ENCODE measurements around the gene AJAP1. TPM values are rescaled to one million over a fixed set of nuclear protein-coding genes. Genes with fewer than 3 reads are reported as not detected.

The AJAP1 gene
- total and polyA plus RNA-seq, 2 experiments from 2014 or later, result not detected

DNA sequence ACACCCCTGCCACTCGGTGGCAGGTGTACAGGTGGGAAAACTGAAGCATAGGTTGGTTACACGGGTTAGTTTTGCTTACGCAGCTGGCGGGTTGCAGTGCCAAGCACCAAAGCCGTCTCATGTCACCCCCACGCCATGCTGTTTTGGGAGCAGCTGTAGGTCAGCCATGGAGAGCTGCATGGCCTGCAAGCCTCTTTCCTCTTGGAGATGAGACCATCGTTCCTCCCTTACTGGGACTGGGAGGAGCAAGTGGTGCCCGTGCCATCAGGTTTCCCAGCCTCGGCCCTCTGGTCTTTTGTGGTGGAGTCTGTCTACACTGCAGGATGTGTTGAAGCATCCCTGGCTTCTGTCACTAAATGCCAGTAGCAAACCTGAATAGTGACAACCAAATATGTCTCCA is 46.9 kb downstream of the AJAP1 start (continued):
- no peak for TF ChIP-seq ETS1 (IDR thresholded peaks at IDR 0.05)
- TF ChIP-seq POLR2AphosphoS5 (IDR thresholded peaks at IDR 0.05; ENCODE audit: low read depth), result no peak
- TF ChIP-seq EZH2 (IDR thresholded peaks at IDR 0.05; ENCODE audit: low read depth, unreplicated experiment), result no peak
- TF ChIP-seq EZH2phosphoT487 (IDR thresholded peaks at IDR 0.05; ENCODE audit: unreplicated experiment), result no peak
- TF ChIP-seq, protein P1, sequence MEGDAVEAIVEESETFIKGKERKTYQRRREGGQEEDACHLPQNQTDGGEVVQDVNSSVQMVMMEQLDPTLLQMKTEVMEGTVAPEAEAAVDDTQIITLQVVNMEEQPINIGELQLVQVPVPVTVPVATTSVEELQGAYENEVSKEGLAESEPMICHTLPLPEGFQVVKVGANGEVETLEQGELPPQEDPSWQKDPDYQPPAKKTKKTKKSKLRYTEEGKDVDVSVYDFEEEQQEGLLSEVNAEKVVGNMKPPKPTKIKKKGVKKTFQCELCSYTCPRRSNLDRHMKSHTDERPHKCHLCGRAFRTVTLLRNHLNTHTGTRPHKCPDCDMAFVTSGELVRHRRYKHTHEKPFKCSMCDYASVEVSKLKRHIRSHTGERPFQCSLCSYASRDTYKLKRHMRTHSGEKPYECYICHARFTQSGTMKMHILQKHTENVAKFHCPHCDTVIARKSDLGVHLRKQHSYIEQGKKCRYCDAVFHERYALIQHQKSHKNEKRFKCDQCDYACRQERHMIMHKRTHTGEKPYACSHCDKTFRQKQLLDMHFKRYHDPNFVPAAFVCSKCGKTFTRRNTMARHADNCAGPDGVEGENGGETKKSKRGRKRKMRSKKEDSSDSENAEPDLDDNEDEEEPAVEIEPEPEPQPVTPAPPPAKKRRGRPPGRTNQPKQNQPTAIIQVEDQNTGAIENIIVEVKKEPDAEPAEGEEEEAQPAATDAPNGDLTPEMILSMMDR (conservative IDR thresholded peaks at IDR 0.05; ENCODE audit: low read depth in 2 of 2), result no peak
- TF ChIP-seq JUNB (IDR thresholded peaks at IDR 0.05; ENCODE audit: unreplicated experiment), result no peak

DNA sequence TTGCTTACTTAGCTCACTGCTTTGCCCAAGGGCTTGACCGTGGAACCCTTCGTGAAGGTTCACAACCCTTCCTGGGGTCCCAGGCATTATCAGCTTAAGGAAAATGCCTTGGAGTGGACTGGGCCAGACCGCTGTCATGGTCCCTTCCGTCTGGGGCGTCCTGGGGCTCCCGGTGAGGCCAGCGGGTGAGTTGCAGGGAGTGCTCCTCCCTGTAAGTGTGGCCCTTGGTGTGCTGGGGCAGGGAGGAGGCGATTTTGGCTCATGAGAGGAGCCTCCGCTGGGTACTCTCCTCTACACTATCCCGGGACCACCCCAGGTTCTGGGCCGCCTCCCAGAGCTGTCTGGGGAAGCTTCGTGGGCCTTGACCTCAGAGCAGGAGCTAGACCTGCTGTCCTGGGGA is 48.1 kb downstream of the AJAP1 start:
- peaks cover 24% of the 10 kb centered on the region for H3K4me1 Mint-ChIP-seq
- no peak overlapping the region for H3K4me2 ChIP-seq
- H3K36me3 ChIP-seq (ENCODE audit: insufficient read depth), result no peaks in the 10 kb centered on the region
- no peak overlapping the region for H3K27ac Mint-ChIP-seq
- H3K27me3 Mint-ChIP-seq (ENCODE audit: insufficient read depth, low read depth, poor library complexity), result peaks cover 4% of the 10 kb centered on the region
- H3F3A ChIP-seq (replicated peaks; ENCODE audit: low read depth), result no peaks in the 10 kb centered on the region
- H3K79me2 ChIP-seq (replicated peaks; ENCODE audit: insufficient read depth), result no peaks in the 10 kb centered on the region
- H3K4me3 ChIP-seq, result no peak overlapping the region
- H3K4me1 ChIP-seq (ENCODE audit: insufficient read depth), result no peaks in the 10 kb centered on the region
- no peaks in the 10 kb centered on the region for H3K27me3 ChIP-seq (ENCODE audit: insufficient read depth)
- no peak overlapping the region for H2AFZ ChIP-seq
- DNase-seq (ENCODE audit: low spot score), result no peak
- H3K9me3 Mint-ChIP-seq, result no peaks in the 10 kb centered on the region
- H3K36me3 Mint-ChIP-seq (ENCODE audit: low read depth), result no peaks in the 10 kb centered on the region
- no peak overlapping the region for H3K4me3 Mint-ChIP-seq
- H3K9me2 ChIP-seq (ENCODE audit: insufficient read depth), result no peaks in the 10 kb centered on the region
- ATAC-seq, result no peak
- no peak overlapping the region for H3K27ac ChIP-seq (ENCODE audit: low read depth)
- H4K20me1 ChIP-seq (replicated peaks; ENCODE audit: insufficient read depth), result no peaks in the 10 kb centered on the region
- TF ChIP-seq JUNB (IDR thresholded peaks at IDR 0.05; ENCODE audit: unreplicated experiment), result no peak
- TF ChIP-seq EZH2 (IDR thresholded peaks at IDR 0.05; ENCODE audit: low read depth, unreplicated experiment), result no peak
- TF ChIP-seq CREB1 (CRISPR knock-in tag; IDR thresholded peaks at IDR 0.05; ENCODE audit: low read depth), result no peak
- TF ChIP-seq, protein P1 (conservative IDR thresholded peaks at IDR 0.05; ENCODE audit: low read depth in 2 of 2), result no peak
- TF ChIP-seq ZNF331 (CRISPR knock-in tag; IDR thresholded peaks at IDR 0.05; ENCODE audit: low read depth), result no peak
- no peak for TF ChIP-seq ETS1 (IDR thresholded peaks at IDR 0.05)
- TF ChIP-seq ZNF114 (CRISPR knock-in tag; IDR thresholded peaks at IDR 0.05), result no peak
- TF ChIP-seq, protein P2, sequence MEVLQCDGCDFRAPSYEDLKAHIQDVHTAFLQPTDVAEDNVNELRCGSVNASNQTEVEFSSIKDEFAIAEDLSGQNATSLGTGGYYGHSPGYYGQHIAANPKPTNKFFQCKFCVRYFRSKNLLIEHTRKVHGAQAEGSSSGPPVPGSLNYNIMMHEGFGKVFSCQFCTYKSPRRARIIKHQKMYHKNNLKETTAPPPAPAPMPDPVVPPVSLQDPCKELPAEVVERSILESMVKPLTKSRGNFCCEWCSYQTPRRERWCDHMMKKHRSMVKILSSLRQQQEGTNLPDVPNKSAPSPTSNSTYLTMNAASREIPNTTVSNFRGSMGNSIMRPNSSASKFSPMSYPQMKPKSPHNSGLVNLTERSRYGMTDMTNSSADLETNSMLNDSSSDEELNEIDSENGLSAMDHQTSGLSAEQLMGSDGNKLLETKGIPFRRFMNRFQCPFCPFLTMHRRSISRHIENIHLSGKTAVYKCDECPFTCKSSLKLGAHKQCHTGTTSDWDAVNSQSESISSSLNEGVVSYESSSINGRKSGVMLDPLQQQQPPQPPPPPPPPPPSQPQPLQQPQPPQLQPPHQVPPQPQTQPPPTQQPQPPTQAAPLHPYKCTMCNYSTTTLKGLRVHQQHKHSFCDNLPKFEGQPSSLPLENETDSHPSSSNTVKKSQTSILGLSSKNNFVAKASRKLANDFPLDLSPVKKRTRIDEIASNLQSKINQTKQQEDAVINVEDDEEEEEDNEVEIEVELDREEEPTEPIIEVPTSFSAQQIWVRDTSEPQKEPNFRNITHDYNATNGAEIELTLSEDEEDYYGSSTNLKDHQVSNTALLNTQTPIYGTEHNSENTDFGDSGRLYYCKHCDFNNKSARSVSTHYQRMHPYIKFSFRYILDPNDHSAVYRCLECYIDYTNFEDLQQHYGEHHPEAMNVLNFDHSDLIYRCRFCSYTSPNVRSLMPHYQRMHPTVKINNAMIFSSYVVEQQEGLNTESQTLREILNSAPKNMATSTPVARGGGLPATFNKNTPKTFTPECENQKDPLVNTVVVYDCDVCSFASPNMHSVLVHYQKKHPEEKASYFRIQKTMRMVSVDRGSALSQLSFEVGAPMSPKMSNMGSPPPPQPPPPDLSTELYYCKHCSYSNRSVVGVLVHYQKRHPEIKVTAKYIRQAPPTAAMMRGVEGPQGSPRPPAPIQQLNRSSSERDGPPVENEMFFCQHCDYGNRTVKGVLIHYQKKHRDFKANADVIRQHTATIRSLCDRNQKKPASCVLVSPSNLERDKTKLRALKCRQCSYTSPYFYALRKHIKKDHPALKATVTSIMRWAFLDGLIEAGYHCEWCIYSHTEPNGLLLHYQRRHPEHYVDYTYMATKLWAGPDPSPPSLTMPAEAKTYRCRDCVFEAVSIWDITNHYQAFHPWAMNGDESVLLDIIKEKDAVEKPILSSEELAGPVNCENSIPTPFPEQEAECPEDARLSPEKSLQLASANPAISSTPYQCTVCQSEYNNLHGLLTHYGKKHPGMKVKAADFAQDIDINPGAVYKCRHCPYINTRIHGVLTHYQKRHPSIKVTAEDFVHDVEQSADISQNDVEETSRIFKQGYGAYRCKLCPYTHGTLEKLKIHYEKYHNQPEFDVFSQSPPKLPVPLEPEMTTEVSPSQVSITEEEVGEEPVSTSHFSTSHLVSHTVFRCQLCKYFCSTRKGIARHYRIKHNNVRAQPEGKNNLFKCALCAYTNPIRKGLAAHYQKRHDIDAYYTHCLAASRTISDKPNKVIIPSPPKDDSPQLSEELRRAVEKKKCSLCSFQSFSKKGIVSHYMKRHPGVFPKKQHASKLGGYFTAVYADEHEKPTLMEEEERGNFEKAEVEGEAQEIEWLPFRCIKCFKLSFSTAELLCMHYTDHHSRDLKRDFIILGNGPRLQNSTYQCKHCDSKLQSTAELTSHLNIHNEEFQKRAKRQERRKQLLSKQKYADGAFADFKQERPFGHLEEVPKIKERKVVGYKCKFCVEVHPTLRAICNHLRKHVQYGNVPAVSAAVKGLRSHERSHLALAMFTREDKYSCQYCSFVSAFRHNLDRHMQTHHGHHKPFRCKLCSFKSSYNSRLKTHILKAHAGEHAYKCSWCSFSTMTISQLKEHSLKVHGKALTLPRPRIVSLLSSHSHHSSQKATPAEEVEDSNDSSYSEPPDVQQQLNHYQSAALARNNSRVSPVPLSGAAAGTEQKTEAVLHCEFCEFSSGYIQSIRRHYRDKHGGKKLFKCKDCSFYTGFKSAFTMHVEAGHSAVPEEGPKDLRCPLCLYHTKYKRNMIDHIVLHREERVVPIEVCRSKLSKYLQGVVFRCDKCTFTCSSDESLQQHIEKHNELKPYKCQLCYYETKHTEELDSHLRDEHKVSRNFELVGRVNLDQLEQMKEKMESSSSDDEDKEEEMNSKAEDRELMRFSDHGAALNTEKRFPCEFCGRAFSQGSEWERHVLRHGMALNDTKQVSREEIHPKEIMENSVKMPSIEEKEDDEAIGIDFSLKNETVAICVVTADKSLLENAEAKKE (CRISPR knock-in tag; IDR thresholded peaks at IDR 0.05), result no peak
- no peak for TF ChIP-seq STAT1 (IDR thresholded peaks at IDR 0.05; ENCODE audit: unreplicated experiment)
- TF ChIP-seq NANOG (IDR thresholded peaks at IDR 0.05; ENCODE audit: borderline replicate concordance), result no peak

Measured in GM23338 (cell line).